Breast epithelium (tissue), 4 donors: ENCODE results near the gene OR2AG2. TPM values are rescaled to one million over a fixed set of nuclear protein-coding genes. Genes with fewer than 3 reads are reported as not detected.

Experiments
- DNase-seq, 2 donors: peaks; one replicate each; pipeline ENCODE4 v3.0.0-alpha.2; 2019; ENCODE audit warnings: low spot score in 2 of 2
- H3K27ac ChIP-seq, 2 donors: fragments of 200-600 bp; sonication (generic) in 1 of 2; one replicate each; pipeline ENCODE4 v1.5.1; 2016 to 2019; ENCODE audit warnings: mild to moderate bottlenecking in 1 of 2
- H3K27me3 ChIP-seq, 2 donors: fragments of 200-600 bp; sonication (generic) in 1 of 2; one replicate each; pipeline versions ENCODE4 v1.5.1 to v1.6.0; 2017 to 2019; ENCODE audit warnings: control low read depth in 1 of 2, mild to moderate bottlenecking in 1 of 2
- H3K36me3 ChIP-seq: fragments of 200-600 bp; one replicate; pipeline ENCODE4 v1.5.1; 2019
- H3K4me1 ChIP-seq, 2 donors: fragments of 200-600 bp; sonication (generic); one replicate each; pipeline ENCODE4 v1.5.1; 2016 to 2019; ENCODE audit warnings: control low read depth in 1 of 2
- H3K4me3 ChIP-seq, 3 donors: fragments of 200-600 bp; sonication (generic); 1 replicate in 2 of 3; 2 replicates in 1 of 3; pipeline ENCODE4 v1.5.1; 2016 to 2019; ENCODE audit warnings: mild to moderate bottlenecking in 3 of 3, moderate library complexity in 2 of 3
- H3K9me3 ChIP-seq, 2 donors: fragments of 200-600 bp; sonication (generic) in 1 of 2; one replicate each; pipeline ENCODE4 v1.5.1; 2016 to 2019; ENCODE audit warnings: control low read depth in 1 of 2
- POLR2A ChIP-seq: fragments of 450-650 bp; IDR thresholded peaks from one replicate; pipeline ENCODE4 v1.6.1; 2016; ENCODE audit warnings: antibody characterized with exemption, mild to moderate bottlenecking, moderate library complexity
- POLR2AphosphoS5 ChIP-seq, 3 donors: sonication (generic); formaldehyde crosslinking; IDR thresholded peaks; one replicate each; pipeline ENCODE4 v1.6.1; 2017; ENCODE audit warnings: antibody characterized with exemption in 3 of 3
- intact Hi-C: fragments of 100-400 bp; cut with DNase I; formaldehyde crosslinking; loops from one replicate; pipeline ENCODE4 v1.15.1; 2023; ENCODE audit warnings: low total_unique reads
- total RNA-seq, 3 donors: library from RNA; depleted of rRNA; stranded (reverse); fragments of >200 nt; gene quantifications; one replicate each; pipeline ENCODE4 v1.1.0, GENCODE V29; 2016
- TF ChIP-seq, protein P1 (sequence below), 3 donors: fragments of 450-650 bp; IDR thresholded peaks; one replicate each; pipeline ENCODE4 v1.5.1; 2016 to 2017; ENCODE audit warnings: antibody characterized with exemption in 3 of 3, mild to moderate bottlenecking in 3 of 3, moderate library complexity in 3 of 3

Gene OR2AG2
- total RNA-seq, 3 donors from 2014 or later, result 0.44 to 3.6 TPM; not detected in 1

DNA sequence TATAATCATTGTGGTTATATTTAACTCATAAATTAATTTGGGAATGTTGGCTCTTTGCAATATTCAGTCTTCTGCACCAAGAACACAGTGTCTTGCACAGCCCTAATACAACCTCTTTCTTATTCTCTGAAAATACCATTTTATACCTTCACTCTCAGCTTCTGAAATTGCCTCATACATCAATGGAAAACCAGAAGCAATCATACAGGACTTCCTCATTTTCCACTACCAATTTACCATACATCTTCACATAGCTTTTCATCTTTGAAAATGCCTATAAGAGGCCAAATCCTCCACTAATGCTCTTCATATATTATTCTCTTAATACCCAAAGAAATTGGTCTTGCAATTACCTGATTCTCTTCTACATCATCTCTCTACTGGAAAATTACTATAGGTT is 6.7 kb upstream of the OR2AG2 start:
- Histone ChIP-seq H3K27ac (no peak overlapping the region), H3K4me1 (no peaks in the 10 kb centered on the region), H3K27me3 (no peaks in the 10 kb centered on the region), H3K36me3 (no peaks in the 10 kb centered on the region), H3K4me3 (no peak overlapping the region), H3K9me3 (no peaks in the 10 kb centered on the region)
- DNase-seq, result no peak
- TF ChIP-seq POLR2AphosphoS5 (IDR thresholded peaks at IDR 0.05), result no peak
- intact Hi-C loops, result loop anchor here (5.0 kb wide), 1 partner anchor 899 kb away; no protein-coding TSS in a partner anchor

DNA sequence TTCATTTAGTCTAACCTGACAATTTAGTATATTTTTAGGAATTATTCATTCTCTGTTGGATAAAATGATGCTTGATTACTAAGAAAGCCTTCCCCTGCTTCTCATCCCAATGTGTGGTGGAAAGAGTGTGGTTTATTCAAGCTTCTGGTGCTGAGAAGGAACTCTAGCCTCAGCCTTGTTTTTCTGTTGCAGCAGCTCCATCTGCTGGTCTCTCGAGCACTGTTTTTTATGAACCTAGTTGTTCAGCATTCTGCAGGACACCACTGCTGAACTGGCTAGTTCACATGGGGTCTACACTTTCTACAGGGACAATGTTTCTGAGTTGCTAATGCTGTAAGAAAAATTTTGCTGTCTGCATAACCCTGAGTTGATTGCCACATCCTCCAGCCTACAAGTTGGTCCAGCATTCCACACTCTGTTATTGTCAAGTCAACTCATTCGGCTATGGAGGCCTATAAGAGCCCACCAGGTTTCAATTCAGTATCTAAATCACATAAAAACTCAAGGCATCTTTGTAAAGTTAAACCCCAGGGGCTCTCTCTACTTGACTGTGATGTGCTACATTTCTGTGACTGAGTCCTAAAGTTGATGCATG is 14.3 kb downstream of the OR2AG2 start:
- Histone ChIP-seq H3K27ac (no peak overlapping the region), H3K4me1 (no peaks in the 10 kb centered on the region), H3K27me3 (no peaks in the 10 kb centered on the region), H3K9me3 (no peaks in the 10 kb centered on the region), H3K4me3 (no peak overlapping the region), H3K36me3 (no peaks in the 10 kb centered on the region)
- intact Hi-C loops, result no loop called here
- no peak for DNase-seq
- no peak for TF ChIP-seq POLR2A
- TF ChIP-seq, protein P1, sequence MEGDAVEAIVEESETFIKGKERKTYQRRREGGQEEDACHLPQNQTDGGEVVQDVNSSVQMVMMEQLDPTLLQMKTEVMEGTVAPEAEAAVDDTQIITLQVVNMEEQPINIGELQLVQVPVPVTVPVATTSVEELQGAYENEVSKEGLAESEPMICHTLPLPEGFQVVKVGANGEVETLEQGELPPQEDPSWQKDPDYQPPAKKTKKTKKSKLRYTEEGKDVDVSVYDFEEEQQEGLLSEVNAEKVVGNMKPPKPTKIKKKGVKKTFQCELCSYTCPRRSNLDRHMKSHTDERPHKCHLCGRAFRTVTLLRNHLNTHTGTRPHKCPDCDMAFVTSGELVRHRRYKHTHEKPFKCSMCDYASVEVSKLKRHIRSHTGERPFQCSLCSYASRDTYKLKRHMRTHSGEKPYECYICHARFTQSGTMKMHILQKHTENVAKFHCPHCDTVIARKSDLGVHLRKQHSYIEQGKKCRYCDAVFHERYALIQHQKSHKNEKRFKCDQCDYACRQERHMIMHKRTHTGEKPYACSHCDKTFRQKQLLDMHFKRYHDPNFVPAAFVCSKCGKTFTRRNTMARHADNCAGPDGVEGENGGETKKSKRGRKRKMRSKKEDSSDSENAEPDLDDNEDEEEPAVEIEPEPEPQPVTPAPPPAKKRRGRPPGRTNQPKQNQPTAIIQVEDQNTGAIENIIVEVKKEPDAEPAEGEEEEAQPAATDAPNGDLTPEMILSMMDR (IDR thresholded peaks at IDR 0.05), result peak in 1 of 3 donors; percentile 27

DNA sequence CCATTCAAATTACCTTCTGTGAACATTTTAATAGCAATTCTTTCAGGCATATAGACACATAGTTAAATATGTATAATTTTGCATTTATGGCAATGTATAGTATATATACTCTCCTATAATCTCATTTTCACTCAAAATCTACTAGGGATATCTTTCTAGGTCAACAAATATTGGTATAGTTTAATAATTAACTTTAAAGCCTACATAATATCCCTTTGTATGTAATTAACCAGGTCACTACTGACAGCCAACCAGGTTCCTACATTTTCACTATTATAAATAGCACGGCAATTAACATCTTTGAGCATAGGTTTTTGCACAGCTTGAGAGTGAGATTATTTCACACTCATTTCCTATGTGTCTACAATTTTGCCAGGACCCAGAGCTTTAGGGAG is 15.8 kb downstream of the OR2AG2 start:
- intact Hi-C loops, result no loop called here
- Histone ChIP-seq H3K4me3 (no peak overlapping the region), H3K27ac (no peak overlapping the region), H3K4me1 (no peaks in the 10 kb centered on the region), H3K27me3 (no peaks in the 10 kb centered on the region), H3K9me3 (no peaks in the 10 kb centered on the region), H3K36me3 (no peaks in the 10 kb centered on the region)
- no peak for DNase-seq
- TF ChIP-seq POLR2AphosphoS5 (IDR thresholded peaks at IDR 0.05), result no peak
- no peak for TF ChIP-seq POLR2A
- TF ChIP-seq, protein P1 (IDR thresholded peaks at IDR 0.05), result no peak

DNA sequence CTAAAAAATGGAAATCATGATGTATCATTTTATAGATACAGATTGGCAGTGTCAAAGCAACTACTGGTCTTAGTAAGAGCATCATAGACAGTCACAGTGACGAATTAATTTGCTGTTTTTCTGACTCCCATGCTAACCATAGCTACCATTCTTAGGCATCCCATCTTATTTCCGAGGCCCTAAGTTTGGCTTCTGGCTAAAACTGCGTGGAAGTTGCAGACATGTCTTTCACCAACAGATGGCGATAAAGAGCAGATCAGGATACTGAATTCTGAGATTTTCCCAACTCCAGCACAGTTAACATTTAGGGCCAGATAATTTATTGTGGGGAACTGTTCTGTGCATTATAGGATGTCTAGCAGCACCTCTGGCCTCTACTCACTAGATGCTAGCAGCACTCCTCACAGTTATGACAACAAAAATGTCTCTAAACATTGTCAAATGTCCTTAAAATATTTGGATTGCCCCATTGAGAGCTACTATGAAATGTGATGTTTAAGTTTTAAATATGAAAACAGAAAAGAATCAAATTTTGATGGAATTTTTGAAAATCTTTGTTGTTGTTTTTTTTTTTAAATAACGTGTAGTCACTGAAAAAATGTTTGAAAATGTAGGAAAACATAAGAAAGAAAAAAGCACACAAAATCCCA is 16.3 kb downstream of the OR2AG2 start:
- Histone ChIP-seq H3K9me3 (no peaks in the 10 kb centered on the region), H3K4me3 (no peak overlapping the region), H3K27me3 (no peaks in the 10 kb centered on the region), H3K36me3 (no peaks in the 10 kb centered on the region), H3K4me1 (no peaks in the 10 kb centered on the region), H3K27ac (no peak overlapping the region)
- DNase-seq, result no peak
- TF ChIP-seq POLR2AphosphoS5 (IDR thresholded peaks at IDR 0.05) (no peak), POLR2A (no peak)
- TF ChIP-seq, protein P1 (IDR thresholded peaks at IDR 0.05), result peak; percentile 40 to 62 (median 48)
- intact Hi-C loops, result no loop called here

DNA sequence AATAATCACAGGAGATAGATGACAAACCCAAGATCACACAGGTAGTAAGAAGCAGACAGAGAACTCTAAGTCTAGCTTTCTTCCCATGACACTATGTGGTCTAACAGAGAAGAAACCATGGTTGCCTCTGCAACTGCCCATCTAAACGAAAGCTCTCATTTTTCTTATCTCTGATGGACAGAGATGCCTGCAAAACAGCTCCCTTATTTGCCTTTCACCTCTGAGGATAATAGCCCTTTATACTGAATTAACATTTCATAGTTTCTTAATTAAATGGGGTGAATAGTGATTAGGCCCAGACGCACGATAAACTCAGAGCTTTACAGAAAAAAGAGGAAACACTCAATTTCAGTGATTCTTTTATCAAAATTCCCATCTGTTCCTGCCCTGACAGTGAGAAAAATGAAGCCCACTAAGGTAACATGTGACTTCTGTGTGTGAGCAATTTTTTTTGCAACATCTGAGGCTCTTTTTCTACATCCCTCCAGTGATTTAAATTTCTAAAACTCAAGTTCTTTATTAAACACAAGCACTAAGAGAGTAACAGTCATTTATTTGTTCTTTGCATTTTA is 24.6 kb downstream of the OR2AG2 start:
- no peak overlapping the region for H3K27ac ChIP-seq
- no peaks in the 10 kb centered on the region for H3K4me1 ChIP-seq
- intact Hi-C loops, result no loop called here
- DNase-seq, result no peak
- no peak for TF ChIP-seq POLR2A
- TF ChIP-seq, protein P1 (IDR thresholded peaks at IDR 0.05), result no peak
- no peak for TF ChIP-seq POLR2AphosphoS5 (IDR thresholded peaks at IDR 0.05)
- H3K4me3 ChIP-seq, result no peak overlapping the region
- H3K36me3 ChIP-seq, result no peaks in the 10 kb centered on the region
- no peaks in the 10 kb centered on the region for H3K9me3 ChIP-seq
- no peaks in the 10 kb centered on the region for H3K27me3 ChIP-seq
